HEK293T (cell line): ENCODE results near the gene MED15.

Experiments
- ARNT ChIP-seq: fragments of 450-650 bp; IDR thresholded peaks from 2 replicates; pipeline ENCODE4 v1.6.1; 2017; ENCODE audit warnings: mild to moderate bottlenecking
- BHLHE40 ChIP-seq: fragments of 450-650 bp; IDR thresholded peaks from 2 replicates; pipeline ENCODE4 v1.6.1; 2016; ENCODE audit warnings: mild to moderate bottlenecking, moderate library complexity, borderline replicate concordance
- CTBP1 ChIP-seq: fragments of 450-650 bp; IDR thresholded peaks from 2 replicates; pipeline ENCODE4 v1.6.1; 2016; ENCODE audit warnings: borderline replicate concordance
- FOXA1 ChIP-seq: fragments of 450-650 bp; IDR thresholded peaks from 2 replicates; pipeline ENCODE4 v1.6.1; 2016; ENCODE audit warnings: mild to moderate bottlenecking
- L3MBTL2 ChIP-seq: fragments of 450-650 bp; conservative IDR thresholded peaks from 2 replicates; pipeline ENCODE4 v1.6.1; 2016; ENCODE audit warnings: mild to moderate bottlenecking
- SP1 ChIP-seq: fragments of 450-650 bp; IDR thresholded peaks from 2 replicates; pipeline ENCODE4 v1.6.1; 2017
- SUZ12 ChIP-seq: fragments of 450-650 bp; IDR thresholded peaks from 2 replicates; pipeline ENCODE4 v1.6.1; 2016; ENCODE audit warnings: mild to moderate bottlenecking
- TARDBP ChIP-seq: fragments of 450-650 bp; IDR thresholded peaks from 2 replicates; pipeline ENCODE4 v1.6.1; 2016
- ZNF384 ChIP-seq: fragments of 450-650 bp; IDR thresholded peaks from 2 replicates; pipeline ENCODE4 v1.6.1; 2016
- TF ChIP-seq, protein P1 (sequence below): fragments of 450-650 bp; IDR thresholded peaks from 2 replicates; pipeline ENCODE4 v1.6.1; 2016

DNA sequence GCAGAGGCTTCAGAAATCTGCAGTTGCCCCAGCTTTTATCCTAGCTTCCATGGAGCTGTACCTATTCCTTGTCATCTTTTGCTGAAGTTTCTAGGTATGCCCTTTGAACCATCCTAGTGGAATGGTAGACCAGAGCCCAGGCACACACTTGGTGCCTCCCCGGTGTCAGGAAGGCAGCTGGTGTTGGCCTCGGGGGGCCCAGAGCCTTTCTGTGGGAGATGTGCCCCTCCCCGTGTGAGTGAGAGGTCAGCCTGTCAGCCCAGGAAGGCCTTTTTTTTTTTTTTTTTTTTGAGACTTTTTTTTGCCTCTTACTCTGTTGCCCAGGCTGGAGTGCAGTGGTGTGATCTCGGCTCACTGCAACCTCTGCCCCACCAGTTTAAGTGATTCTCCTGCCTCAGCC is 58.4 kb downstream of the MED15 start:
- TF ChIP-seq TARDBP (no peak), SP1 (no peak), ZNF384 (no peak), ARNT (no peak), L3MBTL2 (no peak), SUZ12 (no peak), CTBP1 (no peak), BHLHE40 (no peak), FOXA1 (no peak)
- TF ChIP-seq, protein P1, sequence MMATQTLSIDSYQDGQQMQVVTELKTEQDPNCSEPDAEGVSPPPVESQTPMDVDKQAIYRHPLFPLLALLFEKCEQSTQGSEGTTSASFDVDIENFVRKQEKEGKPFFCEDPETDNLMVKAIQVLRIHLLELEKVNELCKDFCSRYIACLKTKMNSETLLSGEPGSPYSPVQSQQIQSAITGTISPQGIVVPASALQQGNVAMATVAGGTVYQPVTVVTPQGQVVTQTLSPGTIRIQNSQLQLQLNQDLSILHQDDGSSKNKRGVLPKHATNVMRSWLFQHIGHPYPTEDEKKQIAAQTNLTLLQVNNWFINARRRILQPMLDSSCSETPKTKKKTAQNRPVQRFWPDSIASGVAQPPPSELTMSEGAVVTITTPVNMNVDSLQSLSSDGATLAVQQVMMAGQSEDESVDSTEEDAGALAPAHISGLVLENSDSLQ: no peak
